H1 (cell line): ENCODE data around the gene FBXO17. TPM values are rescaled to one million over a fixed set of nuclear protein-coding genes. Genes with fewer than 3 reads are reported as not detected.
A peak's percentile ranks its signal among the peaks of the same experiment; 100 is the strongest.

Source experiments
- CTCF ChIA-PET: fragments of 300-600 bp; sonication (Branson Sonifier 250); formaldehyde crosslinking; loops from one replicate; lab custom pipeline; 2021; ENCODE audit not compliant: partially characterized antibody; lab: Charles Lee
- POLR2A ChIA-PET: fragments of 300-600 bp; sonication (Branson Sonifier 250); formaldehyde crosslinking; loops from one replicate; lab custom pipeline; 2021; ENCODE audit warnings: inconsistent platforms; ENCODE audit not compliant: partially characterized antibody; lab: Charles Lee
- DNase-seq, 2 experiments: peaks; one replicate each; pipeline versions ENCODE4 v3.0.0 to v3.0.0-alpha.2; 2010 to 2022; ENCODE audit warnings: low spot score in 2 of 2, low read depth in 1 of 2, mixed read lengths in 1 of 2
- FAIRE-seq: peaks from 2 replicates; lab custom pipeline; 2011; peaks lifted over from hg19 to GRCh38; lab: Jason Lieb, UNC
- H2AFZ ChIP-seq: 2 replicates; pipeline ENCODE4 v1.8.1; 2012; ENCODE audit warnings: low read length, inconsistent platforms
- H2AK5ac ChIP-seq: 2 replicates; pipeline ENCODE4 v1.6.1; 2013; ENCODE audit warnings: low read depth, low read length
- H2BK120ac ChIP-seq: replicated peaks from 2 replicates; pipeline ENCODE3; 2013; ENCODE audit warnings: low read depth, low read length, inconsistent platforms
- H2BK12ac ChIP-seq: 2 replicates; pipeline ENCODE4 v1.6.1; 2013; ENCODE audit warnings: low read depth, low read length
- H2BK15ac ChIP-seq: 2 replicates; pipeline ENCODE4 v1.6.1; 2013; ENCODE audit warnings: low read length
- H2BK20ac ChIP-seq: 2 replicates; pipeline ENCODE4 v1.6.1; 2013; ENCODE audit warnings: low read length
- H2BK5ac ChIP-seq: 2 replicates; pipeline ENCODE4 v1.6.1; 2013; ENCODE audit warnings: low read depth, low read length
- H3K14ac ChIP-seq: 2 replicates; pipeline ENCODE4 v1.6.1; 2013; ENCODE audit warnings: inconsistent platforms; ENCODE audit not compliant: insufficient read length
- H3K18ac ChIP-seq: 2 replicates; pipeline ENCODE4 v1.6.1; 2013; ENCODE audit warnings: low read length; ENCODE audit errors: extremely low read depth
- H3K23ac ChIP-seq: 2 replicates; pipeline ENCODE4 v1.6.1; 2013; ENCODE audit warnings: inconsistent platforms; ENCODE audit not compliant: insufficient read length
- H3K23me2 ChIP-seq: 2 replicates; pipeline ENCODE4 v1.6.1; 2013; ENCODE audit warnings: low read depth, low read length
- H3K27ac ChIP-seq: 2 replicates; pipeline ENCODE4 v1.6.1; 2011; ENCODE audit warnings: low read depth, low read length, inconsistent platforms
- H3K27me3 ChIP-seq, 4 experiments: replicated peaks in 1 of 4; 1 replicate in 1 of 4; 2 replicates in 3 of 4; pipeline versions ENCODE4 v1.6.1 to v1.8.1; 2011 to 2013; ENCODE audit warnings: low read length in 3 of 4, mild to moderate bottlenecking in 3 of 4, inconsistent platforms in 2 of 4, mixed read lengths in 2 of 4, moderate library complexity in 1 of 4; ENCODE audit not compliant: control insufficient read depth in 3 of 4, insufficient read depth in 3 of 4; ENCODE audit errors: extremely low read depth in 1 of 4
- H3K36me3 ChIP-seq, 4 experiments: 2 replicates each; pipeline versions ENCODE4 v1.6.1 to v1.8.1; 2011 to 2013; ENCODE audit warnings: mild to moderate bottlenecking in 4 of 4, low read length in 3 of 4, moderate library complexity in 2 of 4, control low read depth in 1 of 4, inconsistent platforms in 1 of 4; ENCODE audit not compliant: insufficient read depth in 4 of 4, control insufficient read depth in 2 of 4
- H3K4ac ChIP-seq: replicated peaks from 2 replicates; pipeline ENCODE3; 2013; ENCODE audit warnings: low read length, low read depth, mixed read lengths, inconsistent platforms; ENCODE audit not compliant: insufficient read length
- H3K4me1 ChIP-seq, 4 experiments: replicated peaks in 1 of 4; 1 replicate in 1 of 4; 2 replicates in 3 of 4; pipeline versions ENCODE4 v1.6.1 to v1.8.1; 2011 to 2013; ENCODE audit warnings: low read length in 3 of 4, inconsistent platforms in 2 of 4, mixed read lengths in 1 of 4; ENCODE audit not compliant: insufficient read depth in 4 of 4, control insufficient read depth in 3 of 4
- H3K4me2 ChIP-seq, 2 experiments: 2 replicates each; pipeline versions ENCODE4 v1.6.1 to v1.8.1; 2011 to 2013; ENCODE audit warnings: low read depth in 2 of 2, low read length in 2 of 2, control low read depth in 1 of 2, inconsistent platforms in 1 of 2, mild to moderate bottlenecking in 1 of 2; ENCODE audit not compliant: insufficient read depth in 1 of 2
- H3K4me3 ChIP-seq, 4 experiments: fragments of 200-600, 300-600 bp in 1 of 4; sonication (generic), shearing (Covaris generic), sonication (Bioruptor Twin) in 1 of 4; 2 replicates each; pipeline versions ENCODE4 v1.5.1 to v1.8.1; 2011 to 2016; ENCODE audit warnings: low read length in 4 of 4, low read depth in 3 of 4, control low read depth in 2 of 4, inconsistent platforms in 2 of 4, mild to moderate bottlenecking in 2 of 4, mixed read lengths in 1 of 4, moderate library complexity in 1 of 4; ENCODE audit not compliant: insufficient read depth in 2 of 4; ENCODE audit errors: extremely low read depth in 1 of 4
- H3K56ac ChIP-seq: replicated peaks from 2 replicates; pipeline ENCODE3; 2013; ENCODE audit warnings: low read depth, mild to moderate bottlenecking, mixed read lengths, low read length, inconsistent platforms; ENCODE audit not compliant: insufficient read length
- H3K79me1 ChIP-seq: 2 replicates; pipeline ENCODE4 v1.6.1; 2013; ENCODE audit warnings: low read depth, low read length, control low read depth
- H3K79me2 ChIP-seq, 2 experiments: 2 replicates each; pipeline versions ENCODE4 v1.6.1 to v1.8.1; 2012 to 2013; ENCODE audit warnings: low read length in 2 of 2, mild to moderate bottlenecking in 2 of 2, inconsistent platforms in 1 of 2; ENCODE audit not compliant: insufficient read depth in 2 of 2, control insufficient read depth in 1 of 2
- H3K9ac ChIP-seq, 4 experiments: replicated peaks in 1 of 4; 1 replicate in 1 of 4; 2 replicates in 3 of 4; pipeline versions ENCODE4 v1.6.1 to v1.8.1; 2011 to 2013; ENCODE audit warnings: low read depth in 3 of 4, low read length in 3 of 4, control low read depth in 2 of 4, mild to moderate bottlenecking in 2 of 4, moderate library complexity in 2 of 4, inconsistent platforms in 1 of 4; ENCODE audit errors: extremely low read depth in 1 of 4
- H3K9me3 ChIP-seq, 2 experiments: 2 replicates each; pipeline versions ENCODE4 v1.6.1 to v1.8.1; 2012 to 2013; ENCODE audit warnings: mild to moderate bottlenecking in 2 of 2, moderate library complexity in 2 of 2, control low read depth in 1 of 2, inconsistent platforms in 1 of 2, low read depth in 1 of 2, low read length in 1 of 2, mixed read lengths in 1 of 2; ENCODE audit not compliant: insufficient read depth in 2 of 2
- H4K20me1 ChIP-seq, 2 experiments: replicated peaks in 1 of 2; 2 replicates each; pipeline versions ENCODE3 to v1.8.1; 2011 to 2013; ENCODE audit warnings: inconsistent platforms in 2 of 2, low read length in 2 of 2, mild to moderate bottlenecking in 1 of 2; ENCODE audit not compliant: insufficient read depth in 2 of 2, control insufficient read depth in 1 of 2
- H4K5ac ChIP-seq: 2 replicates; pipeline ENCODE4 v1.6.1; 2013; ENCODE audit warnings: low read length, low read depth, mixed read lengths, inconsistent platforms; ENCODE audit not compliant: insufficient read length
- H4K8ac ChIP-seq: 2 replicates; pipeline ENCODE4 v1.8.0; 2013; ENCODE audit warnings: mild to moderate bottlenecking, moderate library complexity, low read length, inconsistent platforms; ENCODE audit not compliant: insufficient read depth; ENCODE audit errors: extremely low read depth
- H4K91ac ChIP-seq: replicated peaks from 2 replicates; pipeline ENCODE3; 2013; ENCODE audit warnings: low read length, mixed read lengths, inconsistent platforms; ENCODE audit not compliant: insufficient read length
- KDM1A ChIP-seq: fragments of 200-600, 300-600 bp; sonication (generic); IDR thresholded peaks from 2 replicates; pipeline ENCODE4 v1.7.1; 2016; ENCODE audit warnings: mild to moderate bottlenecking, low read length, borderline replicate concordance
- NRF1 ChIP-seq: IDR thresholded peaks from 2 replicates; pipeline ENCODE4 v1.6.1; 2011; ENCODE audit warnings: mild to moderate bottlenecking, low read depth, low read length, improper control_type of control experiment
- RXRA ChIP-seq: IDR thresholded peaks from 2 replicates; pipeline ENCODE4 v1.6.1; 2011; ENCODE audit warnings: low read depth, mild to moderate bottlenecking, low read length, moderate library complexity; ENCODE audit not compliant: insufficient read depth
- SIX5 ChIP-seq: IDR thresholded peaks from 2 replicates; pipeline ENCODE4 v1.6.1; 2011; ENCODE audit warnings: mild to moderate bottlenecking, low read depth, low read length
- SP4 ChIP-seq: IDR thresholded peaks from 2 replicates; pipeline ENCODE4 v1.6.1; 2012; ENCODE audit warnings: low read length, inconsistent platforms
- SUZ12 ChIP-seq: fragments of 200-600 bp; sonication (generic); IDR thresholded peaks from 2 replicates; pipeline ENCODE4 v1.6.1; 2012; ENCODE audit warnings: mild to moderate bottlenecking, inconsistent platforms, low read length, moderate library complexity, mixed read lengths
- WGBS, 2 experiments: shearing (Covaris generic) in 1 of 2; methylation state at CpG; one replicate each; pipeline versions ENCODE4 v1.1.6 to v1.1.7; 2013 to 2015; ENCODE audit warnings: low lambda C conversion rate in 2 of 2, mixed read lengths in 2 of 2, inconsistent platforms in 1 of 2, low coverage in 1 of 2, missing lambda C conversion rate in 1 of 2; ENCODE audit not compliant: insufficient replicate concordance in 2 of 2, insufficient coverage in 1 of 2, insufficient read length in 1 of 2; ENCODE audit errors: extremely low coverage in 1 of 2, missing lambda C conversion rate in 1 of 2; 5-methylcytosine and 5-hydroxymethylcytosine counted together
- polyA plus RNA-seq, 7 experiments: library from polyadenylated mRNA; depleted of rRNA in 3 of 7; stranded (reverse) in 5 of 7; unstranded in 2 of 7; fragments of >200 nt in 5 of 7; fragments of 200-250 nt in 2 of 7; gene quantifications; 1 replicate in 5 of 7; 2 replicates in 1 of 7; 4 replicates in 1 of 7; pipeline versions ENCODE4 v1.2.1 to v1.2.3, GENCODE V29; 2011 to 2013; ENCODE audit warnings: missing spikeins in 2 of 7, mixed read lengths in 2 of 7
- total RNA-seq: library from RNA; stranded (reverse); fragmentation: NEBNext Ultra II Directional; extraction: Animal tissue kit (Norgen Biotek cat#: 25700); gene quantifications from 2 replicates; pipeline ENCODE4 v1.2.1, GENCODE V29; 2021
- TF ChIP-seq, protein P1 (sequence below): IDR thresholded peaks from 2 replicates; pipeline ENCODE4 v1.6.1; 2011; ENCODE audit warnings: low read length, improper control_type of control experiment

The FBXO17 gene
- total and polyA plus RNA-seq, 2 of the 8 experiments (the other 6 are each of a cell fraction or from before 2014, with no cell fraction given), result 11.7 to 15.3 TPM

- peak within 1 kb of the TSS; percentile 95; the same call in 1 of the 2 replicates for H2BK15ac ChIP-seq
- H3K4me1 ChIP-seq, result peaks cover 0 to 2% (median under 1%) of the 10 kb centered on the region in 4 experiments; a peak in 3 of 7 replicates
- H2AFZ ChIP-seq, result peak within 1 kb of the TSS; percentile 36; the same call in 1 of the 2 replicates
- H3K23me2 ChIP-seq, result peaks cover 4% of the 10 kb centered on the region; the same call in 1 of the 2 replicates
- peak within 1 kb of the TSS; percentile 99 for H3K18ac ChIP-seq
- H4K8ac ChIP-seq, result peak within 1 kb of the TSS; percentile 100; the same call in 1 of the 2 replicates
- peak within 1 kb of the TSS; percentile 98 for H2BK5ac ChIP-seq
- peak within 1 kb of the TSS; percentile 34 for H3K4ac ChIP-seq
- H3K4me2 ChIP-seq, result peak within 1 kb of the TSS; percentile 69 to 89
- peak within 1 kb of the TSS; percentile 93 to 99 (median 96) for H3K9ac ChIP-seq
- ChIA-PET CTCF (interaction anchor here (0.6 to 9.8 kb wide), 24 partner anchors 9 to 736 kb away, joined by 3 to 120 read pairs (median 5); partner anchors contain the start of genes ECH1 and NFKBIB), POLR2A (interaction anchor here (0.5 to 3.1 kb wide), 29 partner anchors 9 to 527 kb away, joined by 3 to 36 read pairs (median 5); partner anchors contain the start of genes FAM98C, HNRNPL, NFKBIB and SIRT2)
- H3K14ac ChIP-seq, result no peak within 1 kb of the TSS
- peaks cover 8% of the 10 kb centered on the region in 2 experiments for H3K9me3 ChIP-seq
- no peak within 1 kb of the TSS for H3K23ac ChIP-seq
- H3K79me2 ChIP-seq, result peaks cover 0 to 47% of the 10 kb centered on the region in 2 experiments; a peak in 2 of 4 replicates
- H3K56ac ChIP-seq, result peak within 1 kb of the TSS; percentile 80
- 4% methylated on average over 49 of the region's 49 CpGs; no CpG with 5 or more reads in 1 of the 2 experiments for WGBS, 2 experiments
- H3K27me3 ChIP-seq, result no peaks in the 10 kb centered on the region
- no peak within 1 kb of the TSS for H2BK120ac ChIP-seq
- peaks cover 20% of the 10 kb centered on the region for H3K79me1 ChIP-seq
- H3K27ac ChIP-seq, result peak within 1 kb of the TSS; percentile 97
- H2BK12ac ChIP-seq, result peak within 1 kb of the TSS; percentile 89
- peak within 1 kb of the TSS; percentile 99 for H4K5ac ChIP-seq
- DNase-seq (peak; percentile 95 to 96), FAIRE-seq (peak; percentile 19)
- peaks cover 10 to 31% (median 22%) of the 10 kb centered on the region in 4 experiments for H3K36me3 ChIP-seq
- H3K4me3 ChIP-seq, result peak within 1 kb of the TSS; percentile 62 to 93 (median 86)
- peaks cover 0 to 1% of the 10 kb centered on the region in 2 experiments for H4K20me1 ChIP-seq
- peak within 1 kb of the TSS; percentile 6; the same call in 1 of the 2 replicates for H2AK5ac ChIP-seq
- H4K91ac ChIP-seq, result peak within 1 kb of the TSS; percentile 71
- peak within 1 kb of the TSS; percentile 51 for H2BK20ac ChIP-seq
- TF ChIP-seq SUZ12, result no peak
- peak; percentile 91 for TF ChIP-seq SP4
- no peak for TF ChIP-seq RXRA
- TF ChIP-seq, protein P1, sequence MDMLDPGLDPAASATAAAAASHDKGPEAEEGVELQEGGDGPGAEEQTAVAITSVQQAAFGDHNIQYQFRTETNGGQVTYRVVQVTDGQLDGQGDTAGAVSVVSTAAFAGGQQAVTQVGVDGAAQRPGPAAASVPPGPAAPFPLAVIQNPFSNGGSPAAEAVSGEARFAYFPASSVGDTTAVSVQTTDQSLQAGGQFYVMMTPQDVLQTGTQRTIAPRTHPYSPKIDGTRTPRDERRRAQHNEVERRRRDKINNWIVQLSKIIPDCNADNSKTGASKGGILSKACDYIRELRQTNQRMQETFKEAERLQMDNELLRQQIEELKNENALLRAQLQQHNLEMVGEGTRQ, result no peak
- TF ChIP-seq SIX5, result no peak
- TF ChIP-seq NRF1, result peak; percentile 86
- 0 out of 2 replicates have a peak, but pooled peaks have one; percentile 20 for TF ChIP-seq KDM1A
Measured at GRCh38 chr19:38929929-38930775, 45.4 kb downstream of the FBXO17 start, which contains the start of gene SARS2. TSS of gene SARS2 (minus strand) at chr19:38930763. CDS start at chr19:38930736, 27 bp downstream.
